Measurements from ENCODE around the gene FGFBP3.

DNA sequence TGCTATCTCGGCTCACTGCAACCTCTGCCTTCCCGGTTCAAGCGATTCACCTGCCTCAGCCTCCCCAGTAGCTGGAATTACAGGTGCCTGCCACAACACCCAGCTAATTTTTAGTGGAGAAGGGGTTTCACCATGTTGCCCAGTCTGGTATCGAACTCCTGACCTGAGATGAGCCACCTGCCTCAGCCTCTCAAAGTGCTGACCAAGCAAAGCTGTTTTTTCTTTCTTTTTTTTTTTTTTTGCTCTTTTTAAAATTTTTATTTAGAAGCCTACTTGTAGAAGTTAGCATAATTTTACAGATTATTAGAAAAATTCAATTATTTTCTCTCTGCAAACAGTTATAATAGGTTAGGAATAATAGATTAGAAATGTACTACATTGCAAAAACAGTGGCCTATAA, 1.2 kb upstream of the FGFBP3 start:
- TF ChIP-seq POLR2A (IDR thresholded peaks at IDR 0.05) (no peak), CTCF (IDR thresholded peaks at IDR 0.05) (no peak)

Data from thyroid gland (tissue), 4 donors.